ENCODE data around the gene SMARCC1.

GRCh38 chr3:47802734-47803479 lies 21.2 kb upstream of the SMARCC1 start, which contains the start of gene DHX30:
- TF ChIP-seq TCF7L2 (IDR thresholded peaks at IDR 0.05; ENCODE audit: low read depth, low read length) = no peak
- TF ChIP-seq CTCF (IDR thresholded peaks at IDR 0.05) = no peak

Measured in Panc1 (cell line).